ENCODE measurements around the gene SOX1. TPM values are rescaled to one million over a fixed set of nuclear protein-coding genes. Genes with fewer than 3 reads are reported as not detected.

The SOX1 gene
- total RNA-seq, 1 donor from 2014 or later = 3.3 TPM

- Mint-ChIP-seq H3K9me3 (no peaks in the 10 kb centered on the region), H3K27ac (no peak overlapping the region), H3K36me3 (no peaks in the 10 kb centered on the region), H3K4me3 (peak overlapping the region; percentile 70), H3K4me1 (peaks cover 40% of the 10 kb centered on the region), H3K27me3 (ENCODE audit: insufficient read depth, low read depth) (peaks cover 72% of the 10 kb centered on the region)
- H3K4me2 ChIP-seq = peak overlapping the region; percentile 94
- H3K4me1 ChIP-seq = peaks cover 50% of the 10 kb centered on the region
- H4K20me1 ChIP-seq (ENCODE audit: low read depth) = peaks cover 65% of the 10 kb centered on the region
- H3K27ac ChIP-seq = no peak overlapping the region
- DNase-seq (ENCODE audit: low spot score) = no peak
- H3F3A ChIP-seq (ENCODE audit: low read depth) = peaks cover 32% of the 10 kb centered on the region
- TF ChIP-seq EZH2phosphoT487 (IDR thresholded peaks at IDR 0.05) (no peak), CTCF (IDR thresholded peaks at IDR 0.05) (no peak), EZH2 (IDR thresholded peaks at IDR 0.05) (peak; percentile 65)
- peaks cover 100% of the 10 kb centered on the region for H3K27me3 ChIP-seq
- H3K36me3 ChIP-seq = no peaks in the 10 kb centered on the region
- H3K9me3 ChIP-seq (ENCODE audit: low read depth) = no peaks in the 10 kb centered on the region
- H2AFZ ChIP-seq (replicated peaks) = no peak overlapping the region
- no peak overlapping the region for H3K4me3 ChIP-seq
- no peak overlapping the region for H3K9ac ChIP-seq
- H3K79me2 ChIP-seq (ENCODE audit: low read depth) = no peaks in the 10 kb centered on the region
Observed at GRCh38 chr13:112054616-112055015, 12.3 kb upstream of the SOX1 start.

GRCh38 chr13:112055036-112055914 lies 11.7 kb upstream of the SOX1 start:
- peaks cover 79% of the 10 kb centered on the region for H3K27me3 Mint-ChIP-seq (ENCODE audit: insufficient read depth, low read depth)
- Histone ChIP-seq H3K36me3 (no peaks in the 10 kb centered on the region), H3K79me2 (ENCODE audit: low read depth) (no peaks in the 10 kb centered on the region), H3K27me3 (peaks cover 100% of the 10 kb centered on the region), H3K4me2 (peak overlapping the region; percentile 90), H3K9ac (no peak overlapping the region), H3K27ac (no peak overlapping the region), H4K20me1 (ENCODE audit: low read depth) (peaks cover 72% of the 10 kb centered on the region), H3K4me1 (peaks cover 51% of the 10 kb centered on the region), H3K9me3 (ENCODE audit: low read depth) (no peaks in the 10 kb centered on the region), H2AFZ (replicated peaks) (no peak overlapping the region), H3F3A (ENCODE audit: low read depth) (peaks cover 38% of the 10 kb centered on the region), H3K4me3 (peak overlapping the region; percentile 45)
- no peaks in the 10 kb centered on the region for H3K36me3 Mint-ChIP-seq
- peak; percentile 67 for TF ChIP-seq EZH2phosphoT487 (IDR thresholded peaks at IDR 0.05)
- TF ChIP-seq CTCF (IDR thresholded peaks at IDR 0.05) = peak; percentile 9
- TF ChIP-seq EZH2 (IDR thresholded peaks at IDR 0.05) = peak; percentile 74
- peaks cover 46% of the 10 kb centered on the region for H3K4me1 Mint-ChIP-seq
- DNase-seq (ENCODE audit: low spot score) = peak; percentile 52
- H3K4me3 Mint-ChIP-seq = peak overlapping the region; percentile 80
- H3K27ac Mint-ChIP-seq = no peak overlapping the region
- no peaks in the 10 kb centered on the region for H3K9me3 Mint-ChIP-seq

- Mint-ChIP-seq H3K4me3 (peak overlapping the region; percentile 80), H3K36me3 (no peaks in the 10 kb centered on the region), H3K9me3 (no peaks in the 10 kb centered on the region), H3K27ac (no peak overlapping the region), H3K4me1 (peaks cover 51% of the 10 kb centered on the region), H3K27me3 (ENCODE audit: insufficient read depth, low read depth) (peaks cover 82% of the 10 kb centered on the region)
- Histone ChIP-seq H3K36me3 (no peaks in the 10 kb centered on the region), H3K79me2 (ENCODE audit: low read depth) (no peaks in the 10 kb centered on the region), H3K4me3 (peak overlapping the region; percentile 45), H2AFZ (replicated peaks) (no peak overlapping the region), H3K4me1 (peaks cover 57% of the 10 kb centered on the region), H3K27ac (no peak overlapping the region), H3K9me3 (ENCODE audit: low read depth) (no peaks in the 10 kb centered on the region), H4K20me1 (ENCODE audit: low read depth) (peaks cover 78% of the 10 kb centered on the region), H3F3A (ENCODE audit: low read depth) (peaks cover 45% of the 10 kb centered on the region), H3K27me3 (peaks cover 100% of the 10 kb centered on the region), H3K4me2 (peak overlapping the region; percentile 90), H3K9ac (no peak overlapping the region)
- no peak for DNase-seq (ENCODE audit: low spot score)
- TF ChIP-seq EZH2 (IDR thresholded peaks at IDR 0.05) (peak; percentile 74), EZH2phosphoT487 (IDR thresholded peaks at IDR 0.05) (no peak), CTCF (IDR thresholded peaks at IDR 0.05) (no peak)
Observed at GRCh38 chr13:112055915-112056269, 11.1 kb upstream of the SOX1 start.
